Measurements from ENCODE around the gene KCNMA1. TPM values are rescaled to one million over a fixed set of nuclear protein-coding genes. Genes with fewer than 3 reads are reported as not detected.
A peak's percentile ranks its signal among the peaks of the same experiment; 100 is the strongest.

The KCNMA1 gene
- total and polyA plus RNA-seq, 9 of the 15 experiments (the other 6 are each of a cell fraction or from before 2014, with no cell fraction given) = 0.01 to 0.95 (median 0.15) TPM; not detected in 4

DNA sequence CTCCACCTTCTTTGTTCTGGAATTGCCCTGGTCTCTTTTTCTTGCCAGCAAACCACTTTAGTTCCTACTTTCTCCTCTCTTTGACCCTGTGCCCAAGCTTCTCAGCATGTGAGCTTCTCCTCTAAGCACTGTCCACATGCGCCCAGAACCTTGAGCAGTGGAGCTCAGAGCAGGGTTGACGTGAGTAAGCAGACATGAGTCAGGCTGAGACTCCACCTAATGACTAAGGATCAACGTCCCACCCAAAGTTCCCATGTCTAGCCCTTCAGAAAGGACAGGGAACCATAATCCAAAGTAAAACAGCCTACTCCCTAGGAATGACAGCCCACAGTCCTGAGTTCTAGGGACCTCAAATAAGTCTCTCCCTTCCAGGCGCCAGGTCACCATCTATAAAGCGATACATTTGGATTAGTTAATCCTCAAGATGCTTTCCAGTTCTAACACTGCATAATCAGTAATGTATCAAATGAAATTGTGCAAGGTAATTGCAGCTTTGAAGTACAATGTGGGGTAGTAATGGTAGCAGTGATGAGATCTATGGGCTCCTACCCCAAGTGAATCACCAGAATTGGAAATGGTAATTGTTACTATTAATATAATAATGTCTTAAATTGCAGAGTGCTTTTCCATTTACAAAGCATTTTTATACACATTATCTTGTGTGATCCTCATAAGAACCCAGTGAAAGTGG lies 44.5 kb downstream of the KCNMA1 start (continued):
- TF ChIP-seq, protein P1, sequence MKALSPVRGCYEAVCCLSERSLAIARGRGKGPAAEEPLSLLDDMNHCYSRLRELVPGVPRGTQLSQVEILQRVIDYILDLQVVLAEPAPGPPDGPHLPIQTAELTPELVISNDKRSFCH (CRISPR knock-in tag; IDR thresholded peaks at IDR 0.05) = no peak
- TF ChIP-seq, protein P1 (tag; IDR thresholded peaks at IDR 0.05) = no peak
- TF ChIP-seq, protein P2, sequence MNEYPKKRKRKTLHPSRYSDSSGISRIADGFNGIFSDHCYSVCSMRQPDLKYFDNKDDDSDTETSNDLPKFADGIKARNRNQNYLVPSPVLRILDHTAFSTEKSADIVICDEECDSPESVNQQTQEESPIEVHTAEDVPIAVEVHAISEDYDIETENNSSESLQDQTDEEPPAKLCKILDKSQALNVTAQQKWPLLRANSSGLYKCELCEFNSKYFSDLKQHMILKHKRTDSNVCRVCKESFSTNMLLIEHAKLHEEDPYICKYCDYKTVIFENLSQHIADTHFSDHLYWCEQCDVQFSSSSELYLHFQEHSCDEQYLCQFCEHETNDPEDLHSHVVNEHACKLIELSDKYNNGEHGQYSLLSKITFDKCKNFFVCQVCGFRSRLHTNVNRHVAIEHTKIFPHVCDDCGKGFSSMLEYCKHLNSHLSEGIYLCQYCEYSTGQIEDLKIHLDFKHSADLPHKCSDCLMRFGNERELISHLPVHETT (CRISPR knock-in tag; conservative IDR thresholded peaks at IDR 0.05 in 1 of 2, IDR thresholded peaks at IDR 0.05 in 1 of 2) = 0 out of 4 replicates have a peak, but pooled peaks of 1 of the 2 experiments have one; percentile 26
- TF ChIP-seq, protein P3, sequence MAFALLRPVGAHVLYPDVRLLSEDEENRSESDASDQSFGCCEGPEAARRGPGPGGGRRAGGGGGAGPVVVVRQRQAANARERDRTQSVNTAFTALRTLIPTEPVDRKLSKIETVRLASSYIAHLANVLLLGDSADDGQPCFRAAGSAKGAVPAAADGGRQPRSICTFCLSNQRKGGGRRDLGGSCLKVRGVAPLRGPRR (CRISPR knock-in tag; IDR thresholded peaks at IDR 0.05) = no peak
- TF ChIP-seq PHB2 (IDR thresholded peaks at IDR 0.05; ENCODE audit: low read depth) (no peak), DPF2 (IDR thresholded peaks at IDR 0.05) (no peak), PPARD (CRISPR knock-in tag; IDR thresholded peaks at IDR 0.05) (no peak), ZBTB17 (CRISPR knock-in tag; IDR thresholded peaks at IDR 0.05) (no peak), SRF (CRISPR knock-in tag; IDR thresholded peaks at IDR 0.05) (no peak), STAT5A (IDR thresholded peaks at IDR 0.05; ENCODE audit: borderline replicate concordance, low read length) (no peak), ARNT (IDR thresholded peaks at IDR 0.05) (no peak), ZKSCAN3 (CRISPR knock-in tag; IDR thresholded peaks at IDR 0.05) (no peak), ATF7 (IDR thresholded peaks at IDR 0.05) (no peak), PURB (CRISPR knock-in tag; IDR thresholded peaks at IDR 0.05; ENCODE audit: low read depth) (no peak), COPS2 (conservative IDR thresholded peaks at IDR 0.05) (no peak)
- TF ChIP-seq, protein P4, sequence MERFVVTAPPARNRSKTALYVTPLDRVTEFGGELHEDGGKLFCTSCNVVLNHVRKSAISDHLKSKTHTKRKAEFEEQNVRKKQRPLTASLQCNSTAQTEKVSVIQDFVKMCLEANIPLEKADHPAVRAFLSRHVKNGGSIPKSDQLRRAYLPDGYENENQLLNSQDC (CRISPR knock-in tag; IDR thresholded peaks at IDR 0.05) = no peak
- TF ChIP-seq, protein P5, sequence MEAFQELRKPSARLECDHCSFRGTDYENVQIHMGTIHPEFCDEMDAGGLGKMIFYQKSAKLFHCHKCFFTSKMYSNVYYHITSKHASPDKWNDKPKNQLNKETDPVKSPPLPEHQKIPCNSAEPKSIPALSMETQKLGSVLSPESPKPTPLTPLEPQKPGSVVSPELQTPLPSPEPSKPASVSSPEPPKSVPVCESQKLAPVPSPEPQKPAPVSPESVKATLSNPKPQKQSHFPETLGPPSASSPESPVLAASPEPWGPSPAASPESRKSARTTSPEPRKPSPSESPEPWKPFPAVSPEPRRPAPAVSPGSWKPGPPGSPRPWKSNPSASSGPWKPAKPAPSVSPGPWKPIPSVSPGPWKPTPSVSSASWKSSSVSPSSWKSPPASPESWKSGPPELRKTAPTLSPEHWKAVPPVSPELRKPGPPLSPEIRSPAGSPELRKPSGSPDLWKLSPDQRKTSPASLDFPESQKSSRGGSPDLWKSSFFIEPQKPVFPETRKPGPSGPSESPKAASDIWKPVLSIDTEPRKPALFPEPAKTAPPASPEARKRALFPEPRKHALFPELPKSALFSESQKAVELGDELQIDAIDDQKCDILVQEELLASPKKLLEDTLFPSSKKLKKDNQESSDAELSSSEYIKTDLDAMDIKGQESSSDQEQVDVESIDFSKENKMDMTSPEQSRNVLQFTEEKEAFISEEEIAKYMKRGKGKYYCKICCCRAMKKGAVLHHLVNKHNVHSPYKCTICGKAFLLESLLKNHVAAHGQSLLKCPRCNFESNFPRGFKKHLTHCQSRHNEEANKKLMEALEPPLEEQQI (IDR thresholded peaks at IDR 0.05) = no peak
